Dermis blood vessel endothelial cell (primary cell): ENCODE results near the gene ACOXL. TPM values are rescaled to one million over a fixed set of nuclear protein-coding genes. Genes with fewer than 3 reads are reported as not detected.
"Not testable (repeated sequence)": the region's sequence is repeated elsewhere in the genome, so short reads cannot be mapped to it uniquely, and the experiment has no call there.

Experiments used
- DNase-seq: peaks from one replicate; pipeline ENCODE4 v3.0.0; 2010
- total RNA-seq: library from RNA; depleted of rRNA; stranded (reverse); fragments of >200 nt; gene quantifications from 2 replicates; pipeline ENCODE4 v1.2.3, GENCODE V29; 2014

ACOXL gene
- total RNA-seq: 0.05 TPM in 1 of 2 replicates, not detected in the other

- DNase-seq: no peak
Measured at GRCh38 chr2:110732422-110733413, at the start of gene ACOXL. TSS of gene ACOXL (plus strand) at chr2:110732573. CDS start at chr2:110768390, 35,817 bp downstream.

- no peak for DNase-seq
Measured at GRCh38 chr2:110682872-110683271, 49.5 kb upstream of the ACOXL start.

GRCh38 chr2:110687775-110688484 lies 44.4 kb upstream of the ACOXL start:
- not testable (repeated sequence) for DNase-seq

- DNase-seq: peak; percentile 9
Measured at GRCh38 chr2:110688594-110689091, 43.7 kb upstream of the ACOXL start.

- DNase-seq: no peak
Measured at GRCh38 chr2:110690083-110690965, 42.0 kb upstream of the ACOXL start.

- no peak for DNase-seq
Measured at GRCh38 chr2:110691612-110692258, 40.6 kb upstream of the ACOXL start.

- DNase-seq: not testable (repeated sequence)
Measured at GRCh38 chr2:110695146-110695898, 37.1 kb upstream of the ACOXL start.

- not testable (repeated sequence) for DNase-seq
Measured at GRCh38 chr2:110698253-110698652, 34.1 kb upstream of the ACOXL start.

- DNase-seq: no peak
Measured at GRCh38 chr2:110702514-110703380, 29.6 kb upstream of the ACOXL start.

- no peak for DNase-seq
Measured at GRCh38 chr2:110707386-110707965, 24.9 kb upstream of the ACOXL start.

- DNase-seq: no peak
Measured at GRCh38 chr2:110708455-110708854, 23.9 kb upstream of the ACOXL start.

- no peak for DNase-seq
Measured at GRCh38 chr2:110712737-110713136, 19.6 kb upstream of the ACOXL start.

GRCh38 chr2:110713513-110714362 lies 18.6 kb upstream of the ACOXL start:
- DNase-seq: no peak

- no peak for DNase-seq
Measured at GRCh38 chr2:110714452-110715224, 17.7 kb upstream of the ACOXL start.

GRCh38 chr2:110716959-110717645 lies 15.3 kb upstream of the ACOXL start:
- DNase-seq: no peak

GRCh38 chr2:110717734-110718133 lies 14.6 kb upstream of the ACOXL start:
- no peak for DNase-seq

- DNase-seq: no peak
Measured at GRCh38 chr2:110718382-110718781, 14.0 kb upstream of the ACOXL start.
